ENCODE measurements around the gene TULP1. TPM values are rescaled to one million over a fixed set of nuclear protein-coding genes. Genes with fewer than 3 reads are reported as not detected.

TULP1 gene
- total and polyA plus RNA-seq, 4 donors, result 0.05 to 2.6 (median 0.26) TPM; not detected in 1

DNA sequence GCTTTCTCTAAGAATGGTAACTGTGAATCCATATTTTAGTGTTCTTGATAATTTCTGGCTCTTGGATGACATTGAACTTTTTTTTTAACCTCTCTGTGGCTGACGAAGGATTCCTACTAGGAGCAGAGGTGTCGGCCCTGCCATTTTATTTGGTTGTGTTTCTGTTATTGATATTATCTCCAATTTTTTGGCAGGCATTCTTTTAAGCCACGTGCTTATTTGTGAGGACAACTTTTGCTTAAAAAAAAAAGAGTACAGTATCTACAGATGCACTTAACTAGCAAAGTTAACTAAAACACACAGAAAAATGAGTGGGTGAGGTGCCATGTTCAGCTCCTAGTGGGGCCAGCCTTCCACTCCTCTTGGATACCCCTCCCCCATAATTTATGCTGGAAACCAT, 59.5 kb downstream of the TULP1 start:
- H3K27me3 ChIP-seq (ENCODE audit: control insufficient read depth in 3 of 3, insufficient read depth in 3 of 3, low read length in 2 of 3), result no peaks in the 10 kb centered on the region
- TF ChIP-seq, protein P1, sequence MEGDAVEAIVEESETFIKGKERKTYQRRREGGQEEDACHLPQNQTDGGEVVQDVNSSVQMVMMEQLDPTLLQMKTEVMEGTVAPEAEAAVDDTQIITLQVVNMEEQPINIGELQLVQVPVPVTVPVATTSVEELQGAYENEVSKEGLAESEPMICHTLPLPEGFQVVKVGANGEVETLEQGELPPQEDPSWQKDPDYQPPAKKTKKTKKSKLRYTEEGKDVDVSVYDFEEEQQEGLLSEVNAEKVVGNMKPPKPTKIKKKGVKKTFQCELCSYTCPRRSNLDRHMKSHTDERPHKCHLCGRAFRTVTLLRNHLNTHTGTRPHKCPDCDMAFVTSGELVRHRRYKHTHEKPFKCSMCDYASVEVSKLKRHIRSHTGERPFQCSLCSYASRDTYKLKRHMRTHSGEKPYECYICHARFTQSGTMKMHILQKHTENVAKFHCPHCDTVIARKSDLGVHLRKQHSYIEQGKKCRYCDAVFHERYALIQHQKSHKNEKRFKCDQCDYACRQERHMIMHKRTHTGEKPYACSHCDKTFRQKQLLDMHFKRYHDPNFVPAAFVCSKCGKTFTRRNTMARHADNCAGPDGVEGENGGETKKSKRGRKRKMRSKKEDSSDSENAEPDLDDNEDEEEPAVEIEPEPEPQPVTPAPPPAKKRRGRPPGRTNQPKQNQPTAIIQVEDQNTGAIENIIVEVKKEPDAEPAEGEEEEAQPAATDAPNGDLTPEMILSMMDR (IDR thresholded peaks at IDR 0.05; ENCODE audit: control extremely low read depth, extremely low read depth), result no peak
- ATAC-seq (ENCODE audit: insufficient read depth, low FRiP score) (no peak), DNase-seq (no peak)
- 19 to 20% methylated on average over 3 of the region's 3 CpGs for WGBS, 2 donors
- no peak overlapping the region for H3K4me3 ChIP-seq
- no peak overlapping the region for H3K27ac ChIP-seq (ENCODE audit: low read depth in 1 of 2, low read length in 1 of 2)
- no peaks in the 10 kb centered on the region for H3K9me3 ChIP-seq (ENCODE audit: control insufficient read depth in 4 of 4, insufficient read depth in 3 of 4, low read length in 3 of 4)
- peaks cover 0 to 25% (median 3%) of the 10 kb centered on the region in 5 donors for H3K4me1 ChIP-seq (ENCODE audit: control insufficient read depth in 5 of 5, insufficient read depth in 5 of 5, low read length in 5 of 5)
- peak overlapping the region in 1 of 2 donors; percentile 66 for H3K9ac ChIP-seq (ENCODE audit: insufficient read depth in 1 of 2, low read length in 2 of 2)
- H3K36me3 ChIP-seq (ENCODE audit: control insufficient read depth in 4 of 4, insufficient read depth in 4 of 4, low read length in 4 of 4), result peaks cover 0 to 7% (median 3%) of the 10 kb centered on the region in 4 donors

DNA sequence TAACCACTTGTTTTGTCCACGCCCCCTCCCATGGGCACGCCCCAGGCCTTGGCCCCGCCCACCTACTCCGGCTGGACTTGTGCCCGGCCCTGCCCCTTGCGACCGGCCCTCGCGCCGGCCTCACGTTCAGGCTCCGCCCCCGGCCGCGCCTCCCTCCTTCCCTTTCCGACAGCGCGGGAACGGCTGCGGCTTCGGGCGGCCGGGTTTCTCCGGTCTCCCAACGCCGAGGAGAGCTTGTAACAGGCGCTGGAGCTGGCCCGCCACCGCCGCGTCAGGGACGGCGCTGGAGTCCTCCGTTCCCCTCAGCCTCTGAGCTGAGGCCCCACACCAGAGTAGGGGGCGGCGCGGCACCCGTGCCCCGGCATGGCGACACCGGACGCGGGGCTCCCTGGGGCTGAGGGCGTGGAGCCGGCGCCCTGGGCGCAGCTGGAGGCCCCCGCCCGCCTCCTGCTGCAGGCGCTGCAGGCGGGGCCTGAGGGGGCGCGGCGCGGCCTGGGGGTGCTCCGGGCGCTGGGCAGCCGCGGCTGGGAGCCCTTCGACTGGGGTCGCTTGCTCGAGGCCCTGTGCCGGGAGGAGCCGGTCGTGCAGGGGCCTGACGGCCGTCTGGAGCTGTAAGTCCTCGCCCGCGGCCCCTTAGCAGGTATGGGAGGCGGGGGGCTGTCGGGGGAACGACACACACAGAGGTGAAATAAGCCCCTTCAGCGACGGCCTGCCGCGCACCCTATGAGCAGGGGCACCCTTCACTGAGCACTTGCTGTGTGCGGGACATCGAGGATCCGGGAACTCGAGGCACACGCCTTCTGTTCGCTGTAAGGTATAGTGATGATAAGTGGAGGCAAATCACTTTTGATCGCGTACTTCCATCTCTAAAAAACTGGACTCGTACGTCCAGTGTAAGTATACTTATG, 60.3 kb downstream of the TULP1 start, which contains the start of gene FANCE:
FANCE (plus strand) TSS at position 156 of the 908 bp plus-strand sequence; CDS start at position 364, 208 bp downstream.
- no peaks in the 10 kb centered on the region for H3K9me3 ChIP-seq (ENCODE audit: control insufficient read depth in 4 of 4, insufficient read depth in 3 of 4, low read length in 3 of 4)
- TF ChIP-seq, protein P1 (IDR thresholded peaks at IDR 0.05; ENCODE audit: control extremely low read depth, extremely low read depth), result no peak
- peak within 1 kb of the TSS; percentile 59 to 86 for H3K27ac ChIP-seq (ENCODE audit: low read depth in 1 of 2, low read length in 1 of 2)
- peaks cover 0 to 25% (median 2%) of the 10 kb centered on the region in 5 donors for H3K4me1 ChIP-seq (ENCODE audit: control insufficient read depth in 5 of 5, insufficient read depth in 5 of 5, low read length in 5 of 5)
- no peaks in the 10 kb centered on the region for H3K27me3 ChIP-seq (ENCODE audit: control insufficient read depth in 3 of 3, insufficient read depth in 3 of 3, low read length in 2 of 3)
- H3K36me3 ChIP-seq (ENCODE audit: control insufficient read depth in 4 of 4, insufficient read depth in 4 of 4, low read length in 4 of 4), result peaks cover 0 to 5% (median 2%) of the 10 kb centered on the region in 4 donors
- H3K9ac ChIP-seq (ENCODE audit: insufficient read depth in 1 of 2, low read length in 2 of 2), result peak within 1 kb of the TSS in 1 of 2 donors; percentile 66
- peak; percentile 97 for ATAC-seq (ENCODE audit: insufficient read depth, low FRiP score)
- 1% methylated on average over 67 to 87 of the region's 87 CpGs for WGBS, 2 donors
- peak within 1 kb of the TSS; percentile 78 for H3K4me3 ChIP-seq
- DNase-seq, result peak; percentile 95 to 96 (median 95)

DNA sequence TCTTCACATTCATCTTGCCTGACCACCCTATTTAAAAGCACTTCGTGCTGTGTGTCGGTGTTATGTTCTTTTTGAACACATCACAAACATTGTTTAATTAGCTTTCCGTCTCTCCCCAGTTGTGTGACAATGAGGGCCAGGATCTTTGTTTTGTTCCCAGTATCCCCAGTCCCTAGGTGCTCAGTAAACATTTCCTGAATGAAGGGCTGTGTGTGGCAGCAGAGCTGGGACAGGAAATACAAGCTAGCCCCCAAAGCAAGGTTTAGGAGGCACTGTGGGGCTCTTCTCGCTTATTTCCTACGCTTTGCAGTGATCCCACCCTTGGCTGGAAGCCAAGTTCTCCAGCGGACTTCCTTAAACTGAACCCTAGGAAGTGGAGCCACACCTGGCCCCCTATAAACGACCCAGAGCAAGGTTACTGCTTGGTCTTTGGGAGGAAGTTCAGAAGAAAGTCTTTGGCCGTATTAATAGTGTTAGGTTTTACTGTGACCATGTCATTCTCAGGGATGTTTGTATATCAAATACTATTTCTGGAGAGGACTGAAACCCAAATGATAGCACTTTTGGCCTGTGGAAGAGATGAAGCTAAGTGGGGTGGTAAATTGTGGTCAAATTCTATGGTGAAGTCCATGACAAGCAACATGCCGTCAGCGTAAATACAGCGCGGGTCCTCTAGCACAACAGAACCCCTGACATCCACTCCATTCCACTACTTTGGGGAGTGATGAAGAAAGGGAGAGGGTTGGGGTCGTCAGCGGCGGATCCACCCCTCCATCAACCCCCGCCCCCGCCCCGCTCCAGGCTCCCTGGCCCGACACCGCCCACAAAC, 61.1 kb downstream of the TULP1 start:
- no peak overlapping the region for H3K27ac ChIP-seq (ENCODE audit: low read depth in 1 of 2, low read length in 1 of 2)
- 9 to 13% methylated on average over 19 to 20 of the region's 20 CpGs for WGBS, 2 donors
- no peak for ATAC-seq (ENCODE audit: insufficient read depth, low FRiP score)

More for the DNA sequence above, 61.1 kb downstream of the TULP1 start:
- DNase-seq, result peak in 2 of 3 donors; percentile 41 to 51
- H3K36me3 ChIP-seq (ENCODE audit: control insufficient read depth in 4 of 4, insufficient read depth in 4 of 4, low read length in 4 of 4), result peaks cover 0 to 5% (median 2%) of the 10 kb centered on the region in 4 donors
- no peak overlapping the region for H3K9ac ChIP-seq (ENCODE audit: insufficient read depth in 1 of 2, low read length in 2 of 2)
- H3K9me3 ChIP-seq (ENCODE audit: control insufficient read depth in 4 of 4, insufficient read depth in 3 of 4, low read length in 3 of 4), result no peaks in the 10 kb centered on the region
- TF ChIP-seq, protein P1 (IDR thresholded peaks at IDR 0.05; ENCODE audit: control extremely low read depth, extremely low read depth), result no peak
- peaks cover 0 to 25% (median 2%) of the 10 kb centered on the region in 5 donors for H3K4me1 ChIP-seq (ENCODE audit: control insufficient read depth in 5 of 5, insufficient read depth in 5 of 5, low read length in 5 of 5)
- H3K4me3 ChIP-seq, result no peak overlapping the region
- H3K27me3 ChIP-seq (ENCODE audit: control insufficient read depth in 3 of 3, insufficient read depth in 3 of 3, low read length in 2 of 3), result no peaks in the 10 kb centered on the region
